WI38 (cell line): ENCODE results near the gene ATXN7L1.
A peak's percentile ranks its signal among the peaks of the same experiment; 100 is the strongest.

ENCODE experiments used
- H3K4me3 ChIP-seq: 2 replicates; pipeline ENCODE4 v1.5.1; 2011; ENCODE audit warnings: low read depth, mild to moderate bottlenecking, control low read depth, low read length
- CTCF ChIP-seq: IDR thresholded peaks from 2 replicates; pipeline ENCODE4 v1.5.1; 2012; ENCODE audit warnings: low read depth, mild to moderate bottlenecking, control low read depth, low read length

Gene ATXN7L1

GRCh38 chr7:105654095-105654686 lies 222.2 kb downstream of the ATXN7L1 start:
- H3K4me3 ChIP-seq: no peak overlapping the region
- no peak for TF ChIP-seq CTCF

- H3K4me3 ChIP-seq: no peak overlapping the region
- no peak for TF ChIP-seq CTCF
These were observed 222.9 kb downstream of the ATXN7L1 start for GRCh38 chr7:105653441-105654005.

GRCh38 chr7:105652359-105652993 lies 223.9 kb downstream of the ATXN7L1 start:
- peak; percentile 90 for TF ChIP-seq CTCF
- no peak overlapping the region for H3K4me3 ChIP-seq

- no peak for TF ChIP-seq CTCF
- no peak overlapping the region for H3K4me3 ChIP-seq
These were observed 224.6 kb downstream of the ATXN7L1 start for GRCh38 chr7:105651798-105652197.

GRCh38 chr7:105650382-105650970 lies 225.9 kb downstream of the ATXN7L1 start:
- no peak for TF ChIP-seq CTCF
- H3K4me3 ChIP-seq: no peak overlapping the region

- TF ChIP-seq CTCF: no peak
- no peak overlapping the region for H3K4me3 ChIP-seq
These were observed 226.5 kb downstream of the ATXN7L1 start for GRCh38 chr7:105649727-105650381.
